Testis (tissue), 2 donors: ENCODE results near the gene ARMC12.
A peak's percentile ranks its signal among the peaks of the same experiment; 100 is the strongest.

Experiments
- POLR2A ChIP-seq: fragments of 450-650 bp; IDR thresholded peaks from one replicate; pipeline ENCODE4 v1.6.1; 2017; ENCODE audit warnings: antibody characterized with exemption, mild to moderate bottlenecking, moderate library complexity
- TF ChIP-seq, protein P1 (sequence below), 3 experiments: fragments of 450-650 bp in 2 of 3; fragments of 200-600 bp in 1 of 3; sonication (generic) in 1 of 3; IDR thresholded peaks; one replicate each; pipeline ENCODE4 v1.5.1; 2016 to 2019; ENCODE audit warnings: antibody characterized with exemption in 3 of 3, mild to moderate bottlenecking in 2 of 3, moderate library complexity in 1 of 3

DNA sequence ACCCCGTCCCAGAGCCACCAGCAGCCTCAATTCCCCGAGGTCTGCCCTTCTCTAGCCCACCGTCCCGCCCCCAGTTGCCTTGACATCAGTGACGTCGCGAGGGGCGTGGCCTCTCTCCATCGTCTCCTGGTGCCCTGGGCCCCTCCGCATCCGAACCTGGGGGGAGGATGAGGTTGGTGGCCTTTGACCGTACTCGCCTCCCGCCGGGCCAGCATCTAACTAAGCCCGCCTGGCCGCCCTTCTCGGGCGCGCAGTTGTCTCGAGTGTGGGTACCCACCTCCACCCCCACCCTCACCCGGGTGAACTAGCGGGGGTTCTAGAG, 5.5 kb upstream of the ARMC12 start:
- peak; percentile 39 for TF ChIP-seq POLR2A
- TF ChIP-seq, protein P1, sequence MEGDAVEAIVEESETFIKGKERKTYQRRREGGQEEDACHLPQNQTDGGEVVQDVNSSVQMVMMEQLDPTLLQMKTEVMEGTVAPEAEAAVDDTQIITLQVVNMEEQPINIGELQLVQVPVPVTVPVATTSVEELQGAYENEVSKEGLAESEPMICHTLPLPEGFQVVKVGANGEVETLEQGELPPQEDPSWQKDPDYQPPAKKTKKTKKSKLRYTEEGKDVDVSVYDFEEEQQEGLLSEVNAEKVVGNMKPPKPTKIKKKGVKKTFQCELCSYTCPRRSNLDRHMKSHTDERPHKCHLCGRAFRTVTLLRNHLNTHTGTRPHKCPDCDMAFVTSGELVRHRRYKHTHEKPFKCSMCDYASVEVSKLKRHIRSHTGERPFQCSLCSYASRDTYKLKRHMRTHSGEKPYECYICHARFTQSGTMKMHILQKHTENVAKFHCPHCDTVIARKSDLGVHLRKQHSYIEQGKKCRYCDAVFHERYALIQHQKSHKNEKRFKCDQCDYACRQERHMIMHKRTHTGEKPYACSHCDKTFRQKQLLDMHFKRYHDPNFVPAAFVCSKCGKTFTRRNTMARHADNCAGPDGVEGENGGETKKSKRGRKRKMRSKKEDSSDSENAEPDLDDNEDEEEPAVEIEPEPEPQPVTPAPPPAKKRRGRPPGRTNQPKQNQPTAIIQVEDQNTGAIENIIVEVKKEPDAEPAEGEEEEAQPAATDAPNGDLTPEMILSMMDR (IDR thresholded peaks at IDR 0.05) = no peak
